Measurements from ENCODE around the gene NHSL1.

GRCh38 chr6:138456401-138456790 lies 42.9 kb downstream of the NHSL1 start:
- TF ChIP-seq EZH2 (IDR thresholded peaks at IDR 0.05; ENCODE audit: insufficient read depth, low read length) (no peak), CTCF (IDR thresholded peaks at IDR 0.05; ENCODE audit: insufficient read depth, low read depth, low read length) (no peak)

Measured in astrocyte (in vitro differentiated cells and primary cell).